ENCODE data around the gene TNNT3. TPM values are rescaled to one million over a fixed set of nuclear protein-coding genes. Genes with fewer than 3 reads are reported as not detected.

TNNT3 gene
- total RNA-seq, 1 donor, result not detected

DNA sequence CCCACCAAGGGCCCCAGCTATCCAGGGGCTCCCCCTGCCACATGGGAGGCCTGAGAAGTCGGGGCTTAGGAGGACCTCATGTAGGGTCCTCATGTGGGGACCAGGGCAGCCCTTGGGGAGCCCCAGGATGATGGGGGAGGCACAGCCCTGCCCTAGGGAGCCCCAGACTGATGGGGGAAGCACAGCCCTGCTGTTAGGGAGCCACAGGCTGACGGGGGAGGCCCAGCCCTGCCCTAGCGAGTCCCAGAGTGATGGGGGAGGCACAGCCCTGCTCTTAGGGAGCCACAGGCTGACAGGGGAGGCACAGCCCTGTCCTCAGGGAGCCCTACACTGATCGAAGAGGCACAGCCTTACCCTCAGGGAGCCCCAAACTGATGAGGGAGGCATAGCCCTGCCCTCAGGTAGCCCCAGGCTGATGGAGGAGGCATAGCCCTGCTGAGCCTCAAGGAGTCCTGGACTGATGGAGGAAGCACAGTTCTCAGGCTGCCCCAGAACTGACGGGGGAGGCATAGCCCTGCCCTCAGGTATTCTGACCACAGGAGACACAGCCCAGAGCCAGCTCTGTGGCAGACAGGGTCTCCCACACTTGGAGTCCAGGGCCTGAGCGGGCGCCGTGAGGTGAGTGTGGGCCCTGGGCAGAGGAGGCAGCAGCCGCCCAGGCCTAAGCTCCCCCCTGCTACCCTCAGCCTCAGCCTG, 38.6 kb upstream of the TNNT3 start:
- Histone ChIP-seq H3K4me3 (ENCODE audit: insufficient read depth, low read length) (no peak overlapping the region), H3K27ac (ENCODE audit: low read depth, low read length) (peak overlapping the region; percentile 91), H3K4me2 (ENCODE audit: insufficient read depth, low read length) (no peak overlapping the region), H3K9me3 (ENCODE audit: low read depth, low read length) (no peaks in the 10 kb centered on the region), H4K20me1 (ENCODE audit: insufficient read depth, low read length) (no peaks in the 10 kb centered on the region), H2AFZ (ENCODE audit: low read length) (peak overlapping the region; percentile 91), H3K27me3 (ENCODE audit: insufficient read depth, low read length) (no peaks in the 10 kb centered on the region), H3K36me3 (ENCODE audit: insufficient read depth, low read length) (peaks cover 12% of the 10 kb centered on the region), H3K79me2 (ENCODE audit: insufficient read depth, low read length) (no peaks in the 10 kb centered on the region), H3K4me1 (ENCODE audit: insufficient read depth, low read length) (peaks cover 15% of the 10 kb centered on the region)
- DNase-seq (ENCODE audit: insufficient read length, low spot score, missing footprints), result peak; percentile 95
- TF ChIP-seq, protein P1, sequence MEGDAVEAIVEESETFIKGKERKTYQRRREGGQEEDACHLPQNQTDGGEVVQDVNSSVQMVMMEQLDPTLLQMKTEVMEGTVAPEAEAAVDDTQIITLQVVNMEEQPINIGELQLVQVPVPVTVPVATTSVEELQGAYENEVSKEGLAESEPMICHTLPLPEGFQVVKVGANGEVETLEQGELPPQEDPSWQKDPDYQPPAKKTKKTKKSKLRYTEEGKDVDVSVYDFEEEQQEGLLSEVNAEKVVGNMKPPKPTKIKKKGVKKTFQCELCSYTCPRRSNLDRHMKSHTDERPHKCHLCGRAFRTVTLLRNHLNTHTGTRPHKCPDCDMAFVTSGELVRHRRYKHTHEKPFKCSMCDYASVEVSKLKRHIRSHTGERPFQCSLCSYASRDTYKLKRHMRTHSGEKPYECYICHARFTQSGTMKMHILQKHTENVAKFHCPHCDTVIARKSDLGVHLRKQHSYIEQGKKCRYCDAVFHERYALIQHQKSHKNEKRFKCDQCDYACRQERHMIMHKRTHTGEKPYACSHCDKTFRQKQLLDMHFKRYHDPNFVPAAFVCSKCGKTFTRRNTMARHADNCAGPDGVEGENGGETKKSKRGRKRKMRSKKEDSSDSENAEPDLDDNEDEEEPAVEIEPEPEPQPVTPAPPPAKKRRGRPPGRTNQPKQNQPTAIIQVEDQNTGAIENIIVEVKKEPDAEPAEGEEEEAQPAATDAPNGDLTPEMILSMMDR (IDR thresholded peaks at IDR 0.05; ENCODE audit: extremely low read depth, low read depth, low read length), result no peak

DNA sequence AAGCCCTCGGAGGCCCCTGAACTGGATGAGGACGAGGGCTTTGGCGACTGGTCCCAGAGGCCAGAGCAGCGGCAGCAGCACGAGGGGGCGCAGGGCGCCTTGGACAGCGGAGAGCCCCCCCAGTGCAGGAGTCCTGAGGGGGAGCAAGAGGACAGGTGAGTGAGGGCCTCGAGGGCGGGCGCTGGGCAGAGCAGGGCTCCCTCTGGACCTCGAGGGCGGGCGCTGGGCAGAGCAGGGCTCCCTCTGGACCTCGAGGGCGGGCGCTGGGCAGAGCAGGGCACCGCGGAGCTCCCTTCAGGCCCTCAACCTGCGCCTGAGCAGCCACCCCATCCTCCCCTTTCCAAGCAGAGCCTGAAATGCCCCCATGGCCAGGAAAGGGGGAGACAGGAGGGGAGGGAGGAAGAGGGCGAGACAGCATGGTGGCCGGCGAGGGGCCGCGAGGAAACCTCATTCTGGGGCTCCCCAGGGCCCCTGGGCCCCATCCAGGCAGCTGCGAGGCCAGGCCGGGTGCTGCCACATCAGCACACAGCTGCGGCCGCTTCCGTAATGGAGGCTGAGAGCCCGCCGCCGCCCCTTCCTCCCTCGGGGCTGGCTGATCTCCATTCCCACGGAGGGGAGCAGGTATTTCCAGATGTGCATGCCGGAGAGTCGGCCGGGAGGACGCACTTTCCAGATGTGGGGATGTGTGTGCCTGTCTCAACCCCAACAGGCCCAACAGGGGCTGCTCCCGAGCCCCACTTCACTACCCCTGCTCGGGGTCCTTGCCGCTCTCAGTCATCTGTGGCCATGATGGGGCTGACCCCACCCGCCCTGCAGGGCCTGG, 37.9 kb upstream of the TNNT3 start:
- peak; percentile 89 for DNase-seq (ENCODE audit: insufficient read length, low spot score, missing footprints)
- Histone ChIP-seq H3K27ac (ENCODE audit: low read depth, low read length) (peak overlapping the region; percentile 91), H3K4me2 (ENCODE audit: insufficient read depth, low read length) (no peak overlapping the region), H3K4me3 (ENCODE audit: insufficient read depth, low read length) (no peak overlapping the region), H3K36me3 (ENCODE audit: insufficient read depth, low read length) (peaks cover 12% of the 10 kb centered on the region), H4K20me1 (ENCODE audit: insufficient read depth, low read length) (no peaks in the 10 kb centered on the region), H3K79me2 (ENCODE audit: insufficient read depth, low read length) (no peaks in the 10 kb centered on the region), H3K9me3 (ENCODE audit: low read depth, low read length) (no peaks in the 10 kb centered on the region), H3K27me3 (ENCODE audit: insufficient read depth, low read length) (no peaks in the 10 kb centered on the region), H3K4me1 (ENCODE audit: insufficient read depth, low read length) (peaks cover 13% of the 10 kb centered on the region), H2AFZ (ENCODE audit: low read length) (no peak overlapping the region)
- TF ChIP-seq, protein P1 (IDR thresholded peaks at IDR 0.05; ENCODE audit: extremely low read depth, low read depth, low read length), result no peak

DNA sequence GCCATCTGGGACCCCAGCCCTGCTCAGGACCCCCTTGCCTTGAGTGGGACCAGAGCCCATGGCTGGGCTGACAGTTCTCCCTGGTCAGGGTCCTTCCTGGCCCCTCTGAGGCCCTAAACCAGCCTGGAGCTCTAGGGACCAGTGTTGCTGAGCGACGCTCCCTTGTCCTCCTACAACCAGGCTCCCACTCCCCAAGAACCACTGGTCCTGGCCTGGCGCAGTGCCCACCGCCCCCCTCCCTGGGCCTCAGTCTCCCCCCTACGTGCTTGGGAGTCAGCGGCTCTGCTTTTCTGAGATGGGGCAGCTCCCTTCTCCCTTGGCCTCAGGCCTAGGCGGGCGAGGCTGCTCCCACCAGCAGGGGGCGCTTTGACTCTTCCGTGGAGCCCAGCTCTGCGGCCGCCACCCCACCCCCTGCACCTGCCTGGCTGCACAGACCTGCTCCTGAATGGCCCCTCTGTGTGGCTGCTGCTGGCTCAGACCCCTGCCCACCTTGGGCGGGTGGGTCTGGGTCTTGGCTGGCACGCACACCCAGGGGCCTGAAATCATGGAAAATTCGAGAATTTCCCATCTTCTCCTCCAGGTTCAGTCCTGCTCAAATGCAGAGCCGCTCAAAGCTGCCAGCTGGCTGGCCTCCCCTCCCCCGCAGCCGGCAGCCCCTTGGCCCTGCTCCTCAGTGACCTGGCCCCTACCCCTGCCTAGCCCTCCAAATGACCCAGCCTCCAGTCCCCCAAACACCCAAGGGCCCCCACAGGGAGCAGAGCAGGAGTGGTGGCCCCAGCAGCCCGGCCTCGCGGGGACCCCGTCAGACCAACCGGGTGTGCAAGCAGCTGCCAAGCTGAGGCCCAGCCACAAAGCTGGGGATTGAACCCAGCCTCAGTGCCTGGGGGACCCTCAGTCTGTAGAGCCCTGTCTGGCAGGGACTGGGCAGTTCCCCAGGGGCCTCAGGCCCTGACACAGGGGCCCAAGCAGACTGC, 37.0 kb upstream of the TNNT3 start:
- DNase-seq (ENCODE audit: insufficient read length, low spot score, missing footprints), result peak; percentile 100
- Histone ChIP-seq H3K4me1 (ENCODE audit: insufficient read depth, low read length) (peaks cover 12% of the 10 kb centered on the region), H3K4me2 (ENCODE audit: insufficient read depth, low read length) (no peak overlapping the region), H3K79me2 (ENCODE audit: insufficient read depth, low read length) (no peaks in the 10 kb centered on the region), H3K36me3 (ENCODE audit: insufficient read depth, low read length) (peaks cover 12% of the 10 kb centered on the region), H3K4me3 (ENCODE audit: insufficient read depth, low read length) (no peak overlapping the region), H3K27ac (ENCODE audit: low read depth, low read length) (no peak overlapping the region), H2AFZ (ENCODE audit: low read length) (no peak overlapping the region), H3K9me3 (ENCODE audit: low read depth, low read length) (no peaks in the 10 kb centered on the region), H4K20me1 (ENCODE audit: insufficient read depth, low read length) (no peaks in the 10 kb centered on the region), H3K27me3 (ENCODE audit: insufficient read depth, low read length) (no peaks in the 10 kb centered on the region)
- TF ChIP-seq, protein P1 (IDR thresholded peaks at IDR 0.05; ENCODE audit: extremely low read depth, low read depth, low read length), result peak; percentile 78
